Measurements from ENCODE around the gene ARHGAP19.

The ARHGAP19 gene

DNA sequence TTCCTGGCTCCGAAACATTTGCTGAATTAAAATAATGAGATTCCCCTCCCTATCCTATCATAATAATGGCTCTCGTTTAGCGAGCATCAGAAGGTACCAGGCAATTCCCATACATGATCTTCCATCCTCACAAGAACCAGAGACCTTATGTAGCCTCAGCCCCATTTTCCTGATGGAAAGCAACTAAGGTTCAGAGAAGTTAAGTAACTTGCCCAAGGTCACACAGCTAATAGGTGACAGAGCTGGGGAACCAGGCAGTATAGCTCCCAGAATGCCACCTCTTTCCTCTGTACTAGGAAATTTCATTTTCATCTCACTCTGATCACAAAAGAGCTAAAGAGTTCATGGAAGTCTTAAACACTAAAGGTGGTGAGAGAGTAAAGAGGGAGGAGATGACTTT, 109.1 kb downstream of the ARHGAP19 start:
- H2AFZ ChIP-seq (ENCODE audit: low read length) = no peak overlapping the region
- H3K4me2 ChIP-seq (ENCODE audit: low read length) = peak overlapping the region; percentile 57; the same call in 1 of the 2 replicates
- TF ChIP-seq EZH2 (IDR thresholded peaks at IDR 0.05; ENCODE audit: borderline replicate concordance, low read length) (no peak), CTCF (IDR thresholded peaks at IDR 0.05; ENCODE audit: low read length) (no peak)
- H4K20me1 ChIP-seq (ENCODE audit: insufficient read depth, low read length) = no peaks in the 10 kb centered on the region
- 0 out of 2 replicates have a peak, but pooled peaks cover 9% of the 10 kb centered on the region for H3K79me2 ChIP-seq (ENCODE audit: insufficient read depth, low read length)
- H3K4me3 ChIP-seq (ENCODE audit: low read depth, low read length, poor library complexity, severe bottlenecking) = peak overlapping the region; percentile 64
- H3F3A ChIP-seq (ENCODE audit: insufficient read depth, low read length) = no peaks in the 10 kb centered on the region
- peak overlapping the region; percentile 69; the same call in 1 of the 2 replicates for H3K9ac ChIP-seq (ENCODE audit: low read length)
- no peaks in the 10 kb centered on the region for H3K9me2 ChIP-seq (ENCODE audit: low read depth, low read length)
- no peak overlapping the region for H3K27ac ChIP-seq (ENCODE audit: low read depth, low read length, poor library complexity, severe bottlenecking)
- H3K27me3 ChIP-seq (ENCODE audit: insufficient read depth, low read length) = no peaks in the 10 kb centered on the region
- peaks cover 36% of the 10 kb centered on the region for H3K4me1 ChIP-seq (ENCODE audit: insufficient read depth, low read length, severe bottlenecking)
- no peaks in the 10 kb centered on the region for H3K36me3 ChIP-seq (ENCODE audit: insufficient read depth, low read length)
- H3K9me3 ChIP-seq (ENCODE audit: low read length) = no peaks in the 10 kb centered on the region

- peak overlapping the region; percentile 12 for H3K27ac ChIP-seq (ENCODE audit: low read depth, low read length, poor library complexity, severe bottlenecking)
- H3K79me2 ChIP-seq (ENCODE audit: insufficient read depth, low read length) = 0 out of 2 replicates have a peak, but pooled peaks cover 12% of the 10 kb centered on the region
- no peaks in the 10 kb centered on the region for H3K36me3 ChIP-seq (ENCODE audit: insufficient read depth, low read length)
- H3K9ac ChIP-seq (ENCODE audit: low read length) = no peak overlapping the region; the same call in 1 of the 2 replicates
- no peaks in the 10 kb centered on the region for H4K20me1 ChIP-seq (ENCODE audit: insufficient read depth, low read length)
- H3K9me2 ChIP-seq (ENCODE audit: low read depth, low read length) = no peaks in the 10 kb centered on the region
- peak overlapping the region; percentile 57; the same call in 1 of the 2 replicates for H3K4me2 ChIP-seq (ENCODE audit: low read length)
- peak overlapping the region; percentile 19 for H3K4me3 ChIP-seq (ENCODE audit: low read depth, low read length, poor library complexity, severe bottlenecking)
- H3F3A ChIP-seq (ENCODE audit: insufficient read depth, low read length) = no peaks in the 10 kb centered on the region
- no peak for TF ChIP-seq CTCF (IDR thresholded peaks at IDR 0.05; ENCODE audit: low read length)
- no peak for TF ChIP-seq EZH2 (IDR thresholded peaks at IDR 0.05; ENCODE audit: borderline replicate concordance, low read length)
- H3K9me3 ChIP-seq (ENCODE audit: low read length) = no peaks in the 10 kb centered on the region
- no peak overlapping the region for H2AFZ ChIP-seq (ENCODE audit: low read length)
- H3K27me3 ChIP-seq (ENCODE audit: insufficient read depth, low read length) = no peaks in the 10 kb centered on the region
- peaks cover 27% of the 10 kb centered on the region for H3K4me1 ChIP-seq (ENCODE audit: insufficient read depth, low read length, severe bottlenecking)
Observed at GRCh38 chr10:97182288-97182990, 110.0 kb downstream of the ARHGAP19 start.

DNA sequence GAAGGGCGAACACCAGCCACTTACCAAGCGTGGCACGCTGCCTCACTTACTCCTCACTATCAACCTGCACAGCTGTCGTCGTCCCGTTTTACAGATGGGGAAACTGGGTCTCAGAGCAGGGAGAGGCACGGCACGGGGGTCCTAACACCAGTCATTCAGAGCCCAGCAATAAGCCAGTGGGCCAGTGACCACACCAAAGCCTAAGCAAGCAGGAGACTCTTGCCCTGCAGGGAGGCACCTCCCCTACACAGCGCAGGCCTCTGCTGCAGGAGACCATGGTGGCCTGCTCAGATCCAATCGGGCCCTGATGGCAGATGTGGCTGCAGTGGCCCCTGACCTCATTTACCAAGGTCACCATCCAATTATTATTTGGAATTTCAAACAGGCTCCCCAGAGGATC, 111.5 kb downstream of the ARHGAP19 start:
- Histone ChIP-seq H3K9me3 (ENCODE audit: low read length) (no peaks in the 10 kb centered on the region), H3K4me3 (ENCODE audit: low read depth, low read length, poor library complexity, severe bottlenecking) (no peak overlapping the region), H3K9ac (ENCODE audit: low read length) (no peak overlapping the region; the same call in 1 of the 2 replicates), H3K4me1 (ENCODE audit: insufficient read depth, low read length, severe bottlenecking) (peaks cover 23% of the 10 kb centered on the region), H3K36me3 (ENCODE audit: insufficient read depth, low read length) (no peaks in the 10 kb centered on the region), H2AFZ (ENCODE audit: low read length) (no peak overlapping the region), H3K4me2 (ENCODE audit: low read length) (peak overlapping the region; percentile 42; the same call in 1 of the 2 replicates), H4K20me1 (ENCODE audit: insufficient read depth, low read length) (no peaks in the 10 kb centered on the region), H3K9me2 (ENCODE audit: low read depth, low read length) (no peaks in the 10 kb centered on the region), H3K79me2 (ENCODE audit: insufficient read depth, low read length) (0 out of 2 replicates have a peak, but pooled peaks cover 12% of the 10 kb centered on the region), H3K27me3 (ENCODE audit: insufficient read depth, low read length) (no peaks in the 10 kb centered on the region), H3K27ac (ENCODE audit: low read depth, low read length, poor library complexity, severe bottlenecking) (no peak overlapping the region), H3F3A (ENCODE audit: insufficient read depth, low read length) (no peaks in the 10 kb centered on the region)
- TF ChIP-seq CTCF (IDR thresholded peaks at IDR 0.05; ENCODE audit: low read length) (no peak), EZH2 (IDR thresholded peaks at IDR 0.05; ENCODE audit: borderline replicate concordance, low read length) (no peak)
